ENCODE data around the gene ABCA9.
"Not testable (repeated sequence)": the region's sequence is repeated elsewhere in the genome, so short reads cannot be mapped to it uniquely, and the experiment has no call there.

DNA sequence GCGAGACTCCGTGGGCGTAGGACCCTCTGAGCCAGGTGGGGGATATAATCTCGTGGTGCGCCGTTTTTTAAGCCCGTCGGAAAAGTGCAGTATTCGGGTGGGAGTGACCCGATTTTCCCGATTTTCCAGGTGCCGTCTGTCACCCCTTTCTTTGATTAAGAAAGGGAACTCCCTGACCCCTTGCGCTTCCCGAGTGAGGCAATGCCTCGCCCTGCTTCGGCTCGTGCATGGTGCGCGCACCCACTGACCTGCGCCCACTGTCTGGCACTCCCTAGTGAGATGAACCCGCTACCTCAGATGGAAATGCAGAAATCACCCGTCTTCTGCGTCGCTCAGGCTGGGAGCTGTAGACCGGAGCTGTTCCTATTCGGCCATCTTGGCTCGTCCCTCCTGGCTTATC, 56.0 kb downstream of the ABCA9 start:
- TF ChIP-seq, protein P1, sequence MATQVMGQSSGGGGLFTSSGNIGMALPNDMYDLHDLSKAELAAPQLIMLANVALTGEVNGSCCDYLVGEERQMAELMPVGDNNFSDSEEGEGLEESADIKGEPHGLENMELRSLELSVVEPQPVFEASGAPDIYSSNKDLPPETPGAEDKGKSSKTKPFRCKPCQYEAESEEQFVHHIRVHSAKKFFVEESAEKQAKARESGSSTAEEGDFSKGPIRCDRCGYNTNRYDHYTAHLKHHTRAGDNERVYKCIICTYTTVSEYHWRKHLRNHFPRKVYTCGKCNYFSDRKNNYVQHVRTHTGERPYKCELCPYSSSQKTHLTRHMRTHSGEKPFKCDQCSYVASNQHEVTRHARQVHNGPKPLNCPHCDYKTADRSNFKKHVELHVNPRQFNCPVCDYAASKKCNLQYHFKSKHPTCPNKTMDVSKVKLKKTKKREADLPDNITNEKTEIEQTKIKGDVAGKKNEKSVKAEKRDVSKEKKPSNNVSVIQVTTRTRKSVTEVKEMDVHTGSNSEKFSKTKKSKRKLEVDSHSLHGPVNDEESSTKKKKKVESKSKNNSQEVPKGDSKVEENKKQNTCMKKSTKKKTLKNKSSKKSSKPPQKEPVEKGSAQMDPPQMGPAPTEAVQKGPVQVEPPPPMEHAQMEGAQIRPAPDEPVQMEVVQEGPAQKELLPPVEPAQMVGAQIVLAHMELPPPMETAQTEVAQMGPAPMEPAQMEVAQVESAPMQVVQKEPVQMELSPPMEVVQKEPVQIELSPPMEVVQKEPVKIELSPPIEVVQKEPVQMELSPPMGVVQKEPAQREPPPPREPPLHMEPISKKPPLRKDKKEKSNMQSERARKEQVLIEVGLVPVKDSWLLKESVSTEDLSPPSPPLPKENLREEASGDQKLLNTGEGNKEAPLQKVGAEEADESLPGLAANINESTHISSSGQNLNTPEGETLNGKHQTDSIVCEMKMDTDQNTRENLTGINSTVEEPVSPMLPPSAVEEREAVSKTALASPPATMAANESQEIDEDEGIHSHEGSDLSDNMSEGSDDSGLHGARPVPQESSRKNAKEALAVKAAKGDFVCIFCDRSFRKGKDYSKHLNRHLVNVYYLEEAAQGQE (IDR thresholded peaks at IDR 0.05; ENCODE audit: unreplicated experiment) = not testable (repeated sequence)
- not testable (repeated sequence) for TF ChIP-seq CTCF (conservative IDR thresholded peaks at IDR 0.05; ENCODE audit: low read depth in 2 of 2); POLR2AphosphoS5 (IDR thresholded peaks at IDR 0.05; ENCODE audit: low read depth); EZH2phosphoT487 (IDR thresholded peaks at IDR 0.05; ENCODE audit: unreplicated experiment); ZNF331 (CRISPR knock-in tag; IDR thresholded peaks at IDR 0.05; ENCODE audit: low read depth)
- TF ChIP-seq, protein P2, sequence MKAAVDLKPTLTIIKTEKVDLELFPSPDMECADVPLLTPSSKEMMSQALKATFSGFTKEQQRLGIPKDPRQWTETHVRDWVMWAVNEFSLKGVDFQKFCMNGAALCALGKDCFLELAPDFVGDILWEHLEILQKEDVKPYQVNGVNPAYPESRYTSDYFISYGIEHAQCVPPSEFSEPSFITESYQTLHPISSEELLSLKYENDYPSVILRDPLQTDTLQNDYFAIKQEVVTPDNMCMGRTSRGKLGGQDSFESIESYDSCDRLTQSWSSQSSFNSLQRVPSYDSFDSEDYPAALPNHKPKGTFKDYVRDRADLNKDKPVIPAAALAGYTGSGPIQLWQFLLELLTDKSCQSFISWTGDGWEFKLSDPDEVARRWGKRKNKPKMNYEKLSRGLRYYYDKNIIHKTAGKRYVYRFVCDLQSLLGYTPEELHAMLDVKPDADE (IDR thresholded peaks at IDR 0.05) = not testable (repeated sequence)
